Large intestine (tissue), 3 donors: ENCODE results near the gene RNASE11. TPM values are rescaled to one million over a fixed set of nuclear protein-coding genes. Genes with fewer than 3 reads are reported as not detected.

Experiments used
- DNase-seq, 2 donors: peaks; one replicate each; pipeline versions ENCODE4 v3.0.0 to v3.0.0-alpha.2; 2013
- H3K27ac ChIP-seq: one replicate; pipeline ENCODE4 v1.5.1; 2013; ENCODE audit warnings: low read length
- H3K27me3 ChIP-seq: 2 replicates; pipeline ENCODE4 v1.6.1; 2013; ENCODE audit warnings: low read length; ENCODE audit not compliant: control insufficient read depth, insufficient read depth
- H3K36me3 ChIP-seq: 2 replicates; pipeline ENCODE4 v1.6.1; 2013; ENCODE audit warnings: low read length; ENCODE audit not compliant: control insufficient read depth, insufficient read depth
- H3K4me1 ChIP-seq: one replicate; pipeline ENCODE4 v1.6.1; 2013; ENCODE audit warnings: low read length; ENCODE audit not compliant: control insufficient read depth, insufficient read depth
- H3K4me3 ChIP-seq: one replicate; pipeline ENCODE4 v1.5.1; 2013; ENCODE audit warnings: low read length
- H3K9me3 ChIP-seq: one replicate; pipeline ENCODE4 v1.6.1; 2013; ENCODE audit warnings: mild to moderate bottlenecking, low read depth, low read length, moderate library complexity; ENCODE audit not compliant: control insufficient read depth
- WGBS: methylation state at CpG from one replicate; pipeline ENCODE4 v1.1.5; 2013; ENCODE audit warnings: low lambda C conversion rate; ENCODE audit not compliant: insufficient coverage; 5-methylcytosine and 5-hydroxymethylcytosine counted together
- polyA plus RNA-seq: library from polyadenylated mRNA; unstranded; fragments of 120-200 nt; gene quantifications from one replicate; pipeline ENCODE4 v1.2.1, GENCODE V29; 2013

The RNASE11 gene
- polyA plus RNA-seq, 1 donor = not detected

- DNase-seq = no peak
- H3K4me1 ChIP-seq = peaks cover 7% of the 10 kb centered on the region
- peak overlapping the region; percentile 52 for H3K4me3 ChIP-seq
- no peaks in the 10 kb centered on the region for H3K9me3 ChIP-seq
- 0% methylated on average over 1 of the region's 17 CpGs for WGBS
- H3K27me3 ChIP-seq = no peaks in the 10 kb centered on the region
- no peaks in the 10 kb centered on the region for H3K36me3 ChIP-seq
- H3K27ac ChIP-seq = peak overlapping the region; percentile 76
Observed at GRCh38 chr14:20614038-20614840, 26.4 kb upstream of the RNASE11 start.

- no peaks in the 10 kb centered on the region for H3K36me3 ChIP-seq
- H3K27me3 ChIP-seq = no peaks in the 10 kb centered on the region
- WGBS = 0% methylated on average over 7 of the region's 34 CpGs
- H3K9me3 ChIP-seq = no peaks in the 10 kb centered on the region
- peak overlapping the region; percentile 76 for H3K27ac ChIP-seq
- peak; percentile 92 to 95 for DNase-seq
- peaks cover 7% of the 10 kb centered on the region for H3K4me1 ChIP-seq
- peak overlapping the region; percentile 52 for H3K4me3 ChIP-seq
Observed at GRCh38 chr14:20613094-20614037, 25.6 kb upstream of the RNASE11 start.

GRCh38 chr14:20612403-20612802 is 24.6 kb upstream of the RNASE11 start:
- Histone ChIP-seq H3K36me3 (no peaks in the 10 kb centered on the region), H3K27ac (no peak overlapping the region), H3K9me3 (no peaks in the 10 kb centered on the region), H3K4me1 (peaks cover 7% of the 10 kb centered on the region), H3K4me3 (no peak overlapping the region), H3K27me3 (no peaks in the 10 kb centered on the region)
- no peak for DNase-seq
- 83% methylated on average over 1 of the region's 5 CpGs for WGBS

- no peaks in the 10 kb centered on the region for H3K36me3 ChIP-seq
- no peak for DNase-seq
- H3K4me1 ChIP-seq = peaks cover 17% of the 10 kb centered on the region
- 40% methylated on average over 2 of the region's 4 CpGs for WGBS
- H3K9me3 ChIP-seq = no peaks in the 10 kb centered on the region
- no peaks in the 10 kb centered on the region for H3K27me3 ChIP-seq
- no peak overlapping the region for H3K4me3 ChIP-seq
- no peak overlapping the region for H3K27ac ChIP-seq
Observed at GRCh38 chr14:20611277-20611676, 23.5 kb upstream of the RNASE11 start.

GRCh38 chr14:20610002-20610765 is 22.4 kb upstream of the RNASE11 start:
- Histone ChIP-seq H3K4me3 (peak overlapping the region; percentile 72), H3K36me3 (no peaks in the 10 kb centered on the region), H3K27ac (peak overlapping the region; percentile 32), H3K9me3 (no peaks in the 10 kb centered on the region), H3K4me1 (peaks cover 16% of the 10 kb centered on the region), H3K27me3 (no peaks in the 10 kb centered on the region)
- peak in 1 of 2 donors; percentile 67 for DNase-seq
- 6% methylated on average over 7 of the region's 27 CpGs for WGBS

- H3K27ac ChIP-seq = peak overlapping the region; percentile 32
- no peaks in the 10 kb centered on the region for H3K9me3 ChIP-seq
- H3K27me3 ChIP-seq = no peaks in the 10 kb centered on the region
- H3K36me3 ChIP-seq = no peaks in the 10 kb centered on the region
- DNase-seq = peak; percentile 78 to 79
- 0% methylated on average over 1 of the region's 44 CpGs for WGBS
- H3K4me3 ChIP-seq = peak overlapping the region; percentile 72
- H3K4me1 ChIP-seq = peaks cover 11% of the 10 kb centered on the region
Observed at GRCh38 chr14:20609215-20610001, 21.6 kb upstream of the RNASE11 start.

- Histone ChIP-seq H3K27me3 (no peaks in the 10 kb centered on the region), H3K36me3 (no peaks in the 10 kb centered on the region), H3K4me1 (peaks cover 11% of the 10 kb centered on the region), H3K4me3 (no peak overlapping the region), H3K9me3 (no peaks in the 10 kb centered on the region), H3K27ac (no peak overlapping the region)
- no CpG with 5 or more reads among the region's 7 CpGs for WGBS
- DNase-seq = no peak
Observed at GRCh38 chr14:20608383-20609110, 20.7 kb upstream of the RNASE11 start.

GRCh38 chr14:20607617-20608016 is 19.8 kb upstream of the RNASE11 start:
- Histone ChIP-seq H3K4me3 (no peak overlapping the region), H3K27ac (no peak overlapping the region), H3K36me3 (no peaks in the 10 kb centered on the region), H3K9me3 (no peaks in the 10 kb centered on the region), H3K27me3 (no peaks in the 10 kb centered on the region), H3K4me1 (peaks cover 11% of the 10 kb centered on the region)
- no CpG with 5 or more reads among the region's 5 CpGs for WGBS
- DNase-seq = no peak

GRCh38 chr14:20606902-20607242 is 19.1 kb upstream of the RNASE11 start:
- Histone ChIP-seq H3K4me1 (peaks cover 11% of the 10 kb centered on the region), H3K36me3 (no peaks in the 10 kb centered on the region), H3K4me3 (no peak overlapping the region), H3K9me3 (no peaks in the 10 kb centered on the region), H3K27ac (peak overlapping the region; percentile 55), H3K27me3 (no peaks in the 10 kb centered on the region)
- DNase-seq = peak in 1 of 2 donors; percentile 19
- no CpG with 5 or more reads among the region's 2 CpGs for WGBS
